Right hindlimb (tissue), 1 donor: Measurements from ENCODE around the gene NME9.

ENCODE experiments used
- DNase-seq: peaks from one replicate; pipeline ENCODE4 v3.0.0-alpha.2; 2018

The NME9 gene

GRCh38 chr3:138270245-138270644 is 59.4 kb downstream of the NME9 start:
- DNase-seq: no peak

GRCh38 chr3:138267083-138267482 is 62.6 kb downstream of the NME9 start:
- no peak for DNase-seq

GRCh38 chr3:138265745-138266144 is 63.9 kb downstream of the NME9 start:
- no peak for DNase-seq

GRCh38 chr3:138263104-138263503 is 66.5 kb downstream of the NME9 start:
- no peak for DNase-seq

- no peak for DNase-seq
Measured at GRCh38 chr3:138260611-138261010, 69.0 kb downstream of the NME9 start.

GRCh38 chr3:138259126-138259525 is 70.5 kb downstream of the NME9 start:
- no peak for DNase-seq

- DNase-seq: no peak
Measured at GRCh38 chr3:138257986-138258385, 71.7 kb downstream of the NME9 start.

GRCh38 chr3:138256022-138256421 is 73.6 kb downstream of the NME9 start:
- DNase-seq: no peak

GRCh38 chr3:138254216-138254615 is 75.4 kb downstream of the NME9 start:
- DNase-seq: no peak

GRCh38 chr3:138253609-138254008 is 76.0 kb downstream of the NME9 start:
- no peak for DNase-seq
